Activated naive CD8-positive, alpha-beta T cell treated with anti-CD3 and anti-CD28 coated beads for 36 hours (primary cell): ENCODE results near the gene ARPP21. TPM values are rescaled to one million over a fixed set of nuclear protein-coding genes. Genes with fewer than 3 reads are reported as not detected.

Experiments
- DNase-seq: peaks from one replicate; pipeline ENCODE4 v3.0.0; 2021
- H3K27ac Mint-ChIP-seq: one replicate; pipeline ENCODE4 v1.8.0; 2022; ENCODE audit warnings: mild to moderate bottlenecking, moderate library complexity, mixed read lengths
- H3K27me3 Mint-ChIP-seq: one replicate; pipeline ENCODE4 v1.8.0; 2022; ENCODE audit warnings: mild to moderate bottlenecking, mixed read lengths
- H3K36me3 Mint-ChIP-seq: one replicate; pipeline ENCODE4 v1.8.0; 2021; ENCODE audit warnings: mild to moderate bottlenecking, mixed read lengths
- H3K4me1 Mint-ChIP-seq: one replicate; pipeline ENCODE4 v1.8.0; 2021; ENCODE audit warnings: mixed read lengths
- H3K4me3 Mint-ChIP-seq: one replicate; pipeline ENCODE4 v1.8.0; 2022; ENCODE audit warnings: mild to moderate bottlenecking, moderate library complexity, mixed read lengths
- H3K9me3 Mint-ChIP-seq: one replicate; pipeline ENCODE4 v1.8.0; 2022; ENCODE audit warnings: mixed read lengths
- total RNA-seq, 2 experiments: library from RNA; stranded (reverse); gene quantifications; one replicate each; pipeline ENCODE4 v1.2.3, GENCODE V29; 2021

ARPP21 gene
- total RNA-seq, 2 experiments from 2014 or later = not detected

- no peaks in the 10 kb centered on the region for H3K9me3 Mint-ChIP-seq
- H3K36me3 Mint-ChIP-seq = no peaks in the 10 kb centered on the region
These were observed 111.9 kb downstream of the ARPP21 start for GRCh38 chr3:35751207-35751606.

GRCh38 chr3:35757991-35758757, 118.8 kb downstream of the ARPP21 start:
- Mint-ChIP-seq H3K9me3 (no peaks in the 10 kb centered on the region), H3K27me3 (peaks cover 3% of the 10 kb centered on the region), H3K4me3 (no peak overlapping the region)

More at GRCh38 chr3:35751207-35751606, 111.9 kb downstream of the ARPP21 start:
- H3K27me3 Mint-ChIP-seq = no peaks in the 10 kb centered on the region
- no peak overlapping the region for H3K27ac Mint-ChIP-seq
- no peaks in the 10 kb centered on the region for H3K4me1 Mint-ChIP-seq
- no peak overlapping the region for H3K4me3 Mint-ChIP-seq
- DNase-seq = no peak

DNA sequence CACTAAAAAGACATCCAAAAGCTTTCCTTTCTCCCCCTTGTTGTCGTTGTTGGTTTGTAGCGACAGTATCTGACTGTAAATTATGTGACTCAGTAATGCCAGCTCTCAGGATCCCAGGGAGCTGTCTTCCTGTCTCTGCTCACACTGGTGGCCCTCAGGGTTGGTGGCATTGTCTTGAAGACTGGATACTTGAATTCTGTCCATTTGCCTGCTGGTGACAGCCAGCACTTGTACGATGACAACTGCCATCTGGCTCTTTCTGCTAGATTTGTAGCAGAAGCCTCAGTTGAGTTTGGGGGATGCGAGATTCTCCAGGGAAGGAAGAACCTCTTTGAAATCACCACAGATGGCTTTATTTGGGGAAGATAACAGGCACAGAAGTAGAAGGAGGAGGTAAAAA, 120.8 kb downstream of the ARPP21 start:
- Mint-ChIP-seq H3K4me3 (no peak overlapping the region), H3K27me3 (peaks cover 3% of the 10 kb centered on the region), H3K4me1 (no peaks in the 10 kb centered on the region), H3K27ac (no peak overlapping the region), H3K9me3 (no peaks in the 10 kb centered on the region), H3K36me3 (no peaks in the 10 kb centered on the region)
- no peak for DNase-seq

More at GRCh38 chr3:35757991-35758757, 118.8 kb downstream of the ARPP21 start:
- no peak for DNase-seq
- Mint-ChIP-seq H3K27ac (no peak overlapping the region), H3K36me3 (no peaks in the 10 kb centered on the region), H3K4me1 (no peaks in the 10 kb centered on the region)

DNA sequence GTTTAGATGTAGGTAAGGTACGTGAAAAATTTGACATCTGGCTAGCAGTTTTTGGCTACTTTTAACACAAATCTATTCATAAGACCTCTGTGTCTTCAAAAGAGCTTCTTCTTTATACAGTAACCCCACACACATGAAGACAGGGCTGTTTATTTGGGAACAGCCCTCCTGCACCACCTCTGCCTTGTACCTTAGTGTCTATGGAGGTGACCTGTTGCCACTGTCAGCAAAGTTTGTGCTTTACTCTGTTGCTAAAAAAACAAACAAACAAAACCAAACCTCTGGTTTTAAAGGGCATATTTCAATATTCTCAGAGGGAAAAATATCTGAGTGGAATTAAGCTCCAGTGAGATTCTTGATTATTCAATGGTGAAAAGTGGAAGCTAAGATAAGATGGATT, 122.0 kb downstream of the ARPP21 start:
- Mint-ChIP-seq H3K36me3 (no peaks in the 10 kb centered on the region), H3K4me1 (no peaks in the 10 kb centered on the region), H3K27ac (no peak overlapping the region)

GRCh38 chr3:35772381-35773015, 133.2 kb downstream of the ARPP21 start:
- H3K4me3 Mint-ChIP-seq = no peak overlapping the region
- no peaks in the 10 kb centered on the region for H3K36me3 Mint-ChIP-seq
- H3K4me1 Mint-ChIP-seq = no peaks in the 10 kb centered on the region
- no peaks in the 10 kb centered on the region for H3K27me3 Mint-ChIP-seq
- H3K9me3 Mint-ChIP-seq = no peaks in the 10 kb centered on the region
- no peak overlapping the region for H3K27ac Mint-ChIP-seq
- DNase-seq = no peak

More for the DNA sequence above, 122.0 kb downstream of the ARPP21 start:
- H3K27me3 Mint-ChIP-seq = peaks cover 3% of the 10 kb centered on the region
- DNase-seq = no peak
- no peaks in the 10 kb centered on the region for H3K9me3 Mint-ChIP-seq
- no peak overlapping the region for H3K4me3 Mint-ChIP-seq

- Mint-ChIP-seq H3K36me3 (no peaks in the 10 kb centered on the region), H3K27me3 (no peaks in the 10 kb centered on the region), H3K9me3 (no peaks in the 10 kb centered on the region), H3K27ac (no peak overlapping the region), H3K4me1 (no peaks in the 10 kb centered on the region), H3K4me3 (no peak overlapping the region)
- no peak for DNase-seq
These were observed 134.1 kb downstream of the ARPP21 start for GRCh38 chr3:35773417-35773816.

- DNase-seq = no peak
- Mint-ChIP-seq H3K27ac (no peak overlapping the region), H3K4me3 (no peak overlapping the region), H3K27me3 (no peaks in the 10 kb centered on the region), H3K9me3 (no peaks in the 10 kb centered on the region), H3K4me1 (no peaks in the 10 kb centered on the region), H3K36me3 (no peaks in the 10 kb centered on the region)
These were observed 137.0 kb downstream of the ARPP21 start for GRCh38 chr3:35776346-35776745.

DNA sequence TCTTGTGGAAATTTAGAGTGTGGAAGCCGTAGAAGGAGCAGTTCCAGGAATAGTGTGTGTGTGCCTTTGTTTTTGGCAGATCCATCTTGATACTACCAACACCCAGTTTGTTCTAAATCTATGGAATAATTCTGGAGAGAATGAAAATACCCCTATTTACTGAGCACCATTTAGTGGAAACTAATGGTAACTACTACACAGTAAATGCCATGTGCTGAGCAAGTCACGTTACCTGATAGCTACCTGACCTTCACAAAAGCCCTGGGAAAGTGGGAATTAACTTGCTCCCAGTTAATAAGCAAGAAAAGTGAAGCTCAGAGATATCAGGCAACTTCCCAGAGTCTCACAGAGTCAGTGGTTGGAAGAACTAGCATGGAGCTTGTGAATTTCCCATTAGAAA, 137.7 kb downstream of the ARPP21 start:
- H3K36me3 Mint-ChIP-seq = no peaks in the 10 kb centered on the region
- no peak for DNase-seq
- no peak overlapping the region for H3K27ac Mint-ChIP-seq
- H3K9me3 Mint-ChIP-seq = no peaks in the 10 kb centered on the region
- H3K4me1 Mint-ChIP-seq = no peaks in the 10 kb centered on the region
- H3K27me3 Mint-ChIP-seq = no peaks in the 10 kb centered on the region
- no peak overlapping the region for H3K4me3 Mint-ChIP-seq

DNA sequence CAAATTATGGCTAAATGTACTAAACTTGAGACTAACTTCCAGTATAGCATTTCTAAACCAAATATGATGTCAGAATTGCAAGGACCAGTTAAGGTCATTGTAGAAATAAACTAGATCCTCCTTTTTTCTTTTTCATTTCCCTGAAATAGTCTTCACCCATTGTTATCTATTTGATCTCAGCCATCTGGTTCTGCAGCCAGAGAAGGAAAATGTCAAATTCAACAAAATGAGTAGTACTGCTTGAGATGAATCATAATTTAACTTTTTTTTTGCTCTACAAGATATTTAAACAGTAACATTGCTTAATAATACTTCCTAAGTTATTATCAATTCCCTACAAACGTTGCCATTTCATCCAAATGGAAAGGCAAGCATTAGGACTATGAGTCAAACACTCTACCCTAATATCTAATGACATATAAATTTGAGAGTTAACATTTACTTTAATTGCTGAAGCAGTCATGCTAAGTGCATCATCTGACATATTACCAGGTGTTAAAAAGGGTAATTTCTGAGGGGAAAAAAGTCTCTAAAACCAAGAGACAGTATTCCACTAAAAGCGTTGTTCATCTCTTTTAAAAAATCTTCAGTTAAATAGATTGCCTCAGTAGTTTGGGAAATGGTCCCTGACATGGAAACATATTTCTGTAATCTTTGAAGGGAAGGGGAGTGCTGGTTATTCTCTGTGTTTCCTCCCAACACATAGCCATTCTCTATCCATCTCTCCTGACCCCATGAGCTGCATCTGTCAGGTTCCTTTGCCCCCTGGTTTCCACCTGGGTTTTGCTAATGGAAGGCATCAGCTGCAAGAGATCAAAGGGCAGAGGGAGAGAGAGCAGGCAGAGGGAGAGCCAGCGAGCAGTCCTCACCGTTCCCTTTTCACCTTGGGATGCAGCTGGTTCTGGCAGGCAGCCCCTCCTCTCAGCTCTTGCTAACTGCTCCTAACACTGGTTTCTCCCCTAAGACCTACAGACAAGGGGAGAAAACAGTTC, 138.5 kb downstream of the ARPP21 start:
- no peak for DNase-seq
- H3K4me1 Mint-ChIP-seq = no peaks in the 10 kb centered on the region

DNA sequence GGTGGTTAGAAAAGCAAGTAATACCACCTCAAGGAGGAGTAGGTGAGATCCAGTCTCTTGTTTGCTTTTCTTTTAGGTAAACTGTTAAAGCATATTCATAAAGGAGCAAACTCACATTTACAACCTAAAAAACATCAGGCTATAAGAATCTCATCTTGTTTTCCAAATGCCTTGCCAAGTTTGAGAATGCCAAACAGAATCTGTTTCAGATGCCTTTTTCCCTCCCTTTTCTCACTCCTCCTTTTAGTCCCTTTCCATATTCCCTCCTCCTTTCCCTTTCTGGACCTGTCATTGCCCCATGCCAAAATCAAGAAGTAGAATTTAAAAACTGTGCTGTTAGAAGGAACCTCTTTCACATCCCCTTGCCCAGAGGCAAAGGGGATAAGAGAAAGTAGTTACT, 140.3 kb downstream of the ARPP21 start:
- Mint-ChIP-seq H3K4me1 (no peaks in the 10 kb centered on the region), H3K36me3 (no peaks in the 10 kb centered on the region), H3K27me3 (no peaks in the 10 kb centered on the region), H3K27ac (no peak overlapping the region), H3K9me3 (no peaks in the 10 kb centered on the region), H3K4me3 (no peak overlapping the region)
- no peak for DNase-seq

More for the DNA sequence above, 138.5 kb downstream of the ARPP21 start:
- Mint-ChIP-seq H3K27ac (no peak overlapping the region), H3K27me3 (no peaks in the 10 kb centered on the region), H3K4me3 (no peak overlapping the region), H3K36me3 (no peaks in the 10 kb centered on the region), H3K9me3 (no peaks in the 10 kb centered on the region)

GRCh38 chr3:35780800-35781199, 141.5 kb downstream of the ARPP21 start:
- H3K36me3 Mint-ChIP-seq = no peaks in the 10 kb centered on the region

GRCh38 chr3:35781558-35781957, 142.2 kb downstream of the ARPP21 start:
- H3K27me3 Mint-ChIP-seq = no peaks in the 10 kb centered on the region
- no peaks in the 10 kb centered on the region for H3K4me1 Mint-ChIP-seq
- H3K36me3 Mint-ChIP-seq = no peaks in the 10 kb centered on the region
- H3K9me3 Mint-ChIP-seq = no peaks in the 10 kb centered on the region
- H3K4me3 Mint-ChIP-seq = no peak overlapping the region
- DNase-seq = no peak
- H3K27ac Mint-ChIP-seq = no peak overlapping the region

More at GRCh38 chr3:35780800-35781199, 141.5 kb downstream of the ARPP21 start:
- Mint-ChIP-seq H3K27ac (no peak overlapping the region), H3K4me3 (no peak overlapping the region), H3K4me1 (no peaks in the 10 kb centered on the region), H3K9me3 (no peaks in the 10 kb centered on the region), H3K27me3 (no peaks in the 10 kb centered on the region)
- DNase-seq = no peak

DNA sequence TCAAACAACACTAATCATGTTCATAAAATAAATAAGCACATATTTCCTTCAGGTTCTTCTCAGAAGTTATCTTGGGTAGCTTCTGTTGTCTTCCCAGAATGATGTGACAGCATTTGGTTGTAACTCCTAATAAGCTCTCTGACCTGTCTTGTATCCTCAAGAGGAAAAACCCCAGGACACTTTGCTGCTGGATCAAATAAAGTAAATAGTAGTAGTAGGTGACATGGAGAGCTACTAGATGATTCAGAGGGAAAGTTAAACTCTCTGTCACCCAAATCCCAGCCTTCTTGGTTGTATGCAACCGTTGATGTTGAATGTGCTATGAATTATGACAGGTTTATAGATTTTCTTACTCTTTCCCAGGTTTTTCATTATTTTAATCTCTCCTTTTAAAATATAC, 143.0 kb downstream of the ARPP21 start:
- no peaks in the 10 kb centered on the region for H3K36me3 Mint-ChIP-seq
- no peak overlapping the region for H3K27ac Mint-ChIP-seq
- H3K27me3 Mint-ChIP-seq = no peaks in the 10 kb centered on the region
- no peak overlapping the region for H3K4me3 Mint-ChIP-seq
- no peaks in the 10 kb centered on the region for H3K9me3 Mint-ChIP-seq
- DNase-seq = no peak
- no peaks in the 10 kb centered on the region for H3K4me1 Mint-ChIP-seq

GRCh38 chr3:35784169-35784568, 144.8 kb downstream of the ARPP21 start:
- Mint-ChIP-seq H3K36me3 (no peaks in the 10 kb centered on the region), H3K27ac (no peak overlapping the region), H3K9me3 (no peaks in the 10 kb centered on the region), H3K4me1 (no peaks in the 10 kb centered on the region), H3K4me3 (no peak overlapping the region), H3K27me3 (no peaks in the 10 kb centered on the region)
- DNase-seq = no peak
